HG02885 (cell line): ENCODE results near the gene LFNG.

Experiments used
- ATAC-seq: cut with Tn5 transposase; IDR thresholded peaks from one replicate; pipeline ENCODE4 v1.9.1; 2021; ENCODE audit warnings: mild to moderate bottlenecking; ENCODE audit not compliant: unreplicated experiment, poor library complexity

The LFNG gene

GRCh38 chr7:2564970-2565540 is 45.5 kb downstream of the LFNG start:
- ATAC-seq = no peak

- no peak for ATAC-seq
Observed at GRCh38 chr7:2566348-2566889, 46.8 kb downstream of the LFNG start.

GRCh38 chr7:2566890-2567678 is 47.5 kb downstream of the LFNG start:
- ATAC-seq = peak; percentile 95

- no peak for ATAC-seq
Observed at GRCh38 chr7:2567679-2568278, 48.2 kb downstream of the LFNG start.

- ATAC-seq = no peak
Observed at GRCh38 chr7:2568521-2569223, 49.1 kb downstream of the LFNG start.

- ATAC-seq = no peak
Observed at GRCh38 chr7:2569421-2569820, 49.8 kb downstream of the LFNG start.

GRCh38 chr7:2570021-2570420 is 50.4 kb downstream of the LFNG start:
- ATAC-seq = no peak

GRCh38 chr7:2571409-2571808 is 51.8 kb downstream of the LFNG start:
- ATAC-seq = no peak

GRCh38 chr7:2572101-2572842 is 52.7 kb downstream of the LFNG start:
- no peak for ATAC-seq

GRCh38 chr7:2573761-2574160 is 54.2 kb downstream of the LFNG start:
- ATAC-seq = no peak

- ATAC-seq = no peak
Observed at GRCh38 chr7:2575046-2575732, 55.6 kb downstream of the LFNG start.

GRCh38 chr7:2575733-2576340 is 56.3 kb downstream of the LFNG start:
- ATAC-seq = no peak

GRCh38 chr7:2576742-2577491 is 57.3 kb downstream of the LFNG start:
- ATAC-seq = no peak
